HG02943 (cell line): ENCODE results near the gene KANSL1L.
"Not testable (repeated sequence)": the region's sequence is repeated elsewhere in the genome, so short reads cannot be mapped to it uniquely, and the experiment has no call there.

Experiments
- ATAC-seq: cut with Tn5 transposase; IDR thresholded peaks from one replicate; pipeline ENCODE4 v1.9.1; 2021; ENCODE audit warnings: mild to moderate bottlenecking, low read depth, moderate library complexity; ENCODE audit not compliant: unreplicated experiment

KANSL1L gene

GRCh38 chr2:210179351-210179990 lies 8.3 kb upstream of the KANSL1L start:
- no peak for ATAC-seq

GRCh38 chr2:210177769-210178168 lies 6.6 kb upstream of the KANSL1L start:
- no peak for ATAC-seq

GRCh38 chr2:210177115-210177514 lies 5.9 kb upstream of the KANSL1L start:
- not testable (repeated sequence) for ATAC-seq

GRCh38 chr2:210174086-210174485 lies 2.9 kb upstream of the KANSL1L start:
- no peak for ATAC-seq

- no peak for ATAC-seq
Measured at GRCh38 chr2:210172219-210172575, 988 bp upstream of the KANSL1L start.

GRCh38 chr2:210170446-210171303 lies 534 bp downstream of the KANSL1L start:
- ATAC-seq, result peak; percentile 68

GRCh38 chr2:210170196-210170445 lies 1.1 kb downstream of the KANSL1L start:
- no peak for ATAC-seq

GRCh38 chr2:210169516-210170195 lies 1.6 kb downstream of the KANSL1L start:
- no peak for ATAC-seq

GRCh38 chr2:210167227-210167626 lies 4.0 kb downstream of the KANSL1L start:
- ATAC-seq, result no peak

- no peak for ATAC-seq
Measured at GRCh38 chr2:210162466-210163124, 8.6 kb downstream of the KANSL1L start.

GRCh38 chr2:210159059-210159458 lies 12.2 kb downstream of the KANSL1L start:
- no peak for ATAC-seq

- no peak for ATAC-seq
Measured at GRCh38 chr2:210158236-210158635, 13.0 kb downstream of the KANSL1L start.

GRCh38 chr2:210157526-210157925 lies 13.7 kb downstream of the KANSL1L start:
- ATAC-seq, result no peak

GRCh38 chr2:210147614-210148013 lies 23.6 kb downstream of the KANSL1L start:
- no peak for ATAC-seq

GRCh38 chr2:210132239-210132638 lies 39.0 kb downstream of the KANSL1L start:
- ATAC-seq, result no peak

GRCh38 chr2:210128961-210129360 lies 42.2 kb downstream of the KANSL1L start:
- no peak for ATAC-seq

GRCh38 chr2:210113614-210114235 lies 57.5 kb downstream of the KANSL1L start:
- no peak for ATAC-seq

GRCh38 chr2:210112871-210113270 lies 58.3 kb downstream of the KANSL1L start:
- ATAC-seq, result no peak

GRCh38 chr2:210099940-210100339 lies 71.3 kb downstream of the KANSL1L start:
- no peak for ATAC-seq

GRCh38 chr2:210094787-210095186 lies 76.4 kb downstream of the KANSL1L start:
- no peak for ATAC-seq

GRCh38 chr2:210092791-210093190 lies 78.4 kb downstream of the KANSL1L start:
- no peak for ATAC-seq
